Endothelial cell of umbilical vein (primary cell): ENCODE measurements around the gene LDLRAD4. TPM values are rescaled to one million over a fixed set of nuclear protein-coding genes. Genes with fewer than 3 reads are reported as not detected.

ENCODE experiments used
- BruUV-seq: library from RNA; stranded (reverse); fragments of 400-500 nt; replicated peaks from 2 replicates; lab custom pipeline; 2021; lab: Mats Ljungman, UMichigan
- CTCF ChIA-PET: fragments of 300-600, 350-600 bp; sonication (Branson Sonifier 250); formaldehyde crosslinking; loops from one replicate; lab custom pipeline; 2021; ENCODE audit warnings: antibody characterized with exemption, inconsistent platforms; lab: Charles Lee
- POLR2A ChIA-PET: fragments of 300-600, 350-600 bp; sonication (Branson Sonifier 250); formaldehyde crosslinking; loops from one replicate; lab custom pipeline; 2021; ENCODE audit warnings: antibody characterized with exemption, inconsistent platforms; lab: Charles Lee
- DNase-seq: peaks from one replicate; pipeline ENCODE4 v3.0.0-alpha.2; 2011; ENCODE audit warnings: low read depth, low spot score
- FAIRE-seq: peaks from 2 replicates; lab custom pipeline; 2011; peaks lifted over from hg19 to GRCh38; lab: Jason Lieb, UNC
- H2AFZ ChIP-seq: 2 replicates; pipeline ENCODE4 v1.6.0; 2012; ENCODE audit warnings: low read depth, low read length, control low read depth, inconsistent platforms
- H3K27ac ChIP-seq: 2 replicates; pipeline ENCODE4 v1.5.1; 2011; ENCODE audit warnings: low read depth, mild to moderate bottlenecking, control low read depth, low read length, moderate library complexity; ENCODE audit not compliant: insufficient read depth
- H3K27me3 ChIP-seq, 2 experiments: 2 replicates each; pipeline versions ENCODE4 v1.6.0 to v1.6.1; 2011; ENCODE audit warnings: low read length in 2 of 2, mixed read lengths in 1 of 2; ENCODE audit not compliant: control insufficient read depth in 2 of 2, insufficient read depth in 2 of 2
- H3K36me3 ChIP-seq, 2 experiments: 2 replicates in 1 of 2; 3 replicates in 1 of 2; pipeline ENCODE4 v1.5.1; 2011; ENCODE audit warnings: low read length in 2 of 2, mild to moderate bottlenecking in 1 of 2, moderate library complexity in 1 of 2; ENCODE audit not compliant: control insufficient read depth in 2 of 2, insufficient read depth in 2 of 2; ENCODE audit errors: extremely low read depth in 1 of 2
- H3K4me1 ChIP-seq: 3 replicates; pipeline ENCODE4 v1.5.1; 2011; ENCODE audit warnings: mild to moderate bottlenecking, low read length; ENCODE audit not compliant: control insufficient read depth, insufficient read depth; ENCODE audit errors: extremely low read depth
- H3K4me2 ChIP-seq: 2 replicates; pipeline ENCODE4 v1.6.1; 2011; ENCODE audit warnings: low read length, control low read depth, mixed read lengths; ENCODE audit not compliant: insufficient read depth
- H3K4me3 ChIP-seq, 3 experiments: fragments of 200-600 bp in 1 of 3; sonication (generic), shearing (Covaris generic) in 1 of 3; replicated peaks in 1 of 3; 2 replicates each; pipeline ENCODE4 v1.5.1; 2011 to 2016; ENCODE audit warnings: control low read depth in 3 of 3, low read length in 3 of 3, mild to moderate bottlenecking in 2 of 3, inconsistent platforms in 1 of 3, low read depth in 1 of 3, moderate library complexity in 1 of 3; ENCODE audit not compliant: insufficient read depth in 1 of 3
- H3K79me2 ChIP-seq: 2 replicates; pipeline ENCODE4 v1.6.0; 2012; ENCODE audit warnings: low read length, inconsistent platforms; ENCODE audit not compliant: control insufficient read depth, insufficient read depth
- H3K9ac ChIP-seq: replicated peaks from 2 replicates; pipeline ENCODE3; 2011; ENCODE audit warnings: low read length, control low read depth; ENCODE audit not compliant: insufficient read depth; ENCODE audit errors: extremely low read depth
- H3K9me1 ChIP-seq: replicated peaks from 3 replicates; pipeline ENCODE4 v1.6.0; 2011; ENCODE audit warnings: mild to moderate bottlenecking, low read length; ENCODE audit not compliant: control insufficient read depth, insufficient read depth; ENCODE audit errors: extremely low read depth
- H3K9me3 ChIP-seq: replicated peaks from 2 replicates; pipeline ENCODE4 v1.5.1; 2012; ENCODE audit warnings: low read length, inconsistent platforms; ENCODE audit not compliant: control insufficient read depth, insufficient read depth
- H4K20me1 ChIP-seq: replicated peaks from 2 replicates; pipeline ENCODE3; 2011; ENCODE audit warnings: mild to moderate bottlenecking, low read length; ENCODE audit not compliant: control insufficient read depth, insufficient read depth; ENCODE audit errors: extremely low read depth
- EZH2 ChIP-seq: IDR thresholded peaks from 2 replicates; pipeline ENCODE4 v1.6.1; 2012; ENCODE audit warnings: borderline replicate concordance, low read depth, mild to moderate bottlenecking, moderate library complexity, low read length, inconsistent platforms; ENCODE audit not compliant: severe bottlenecking
- GATA2 ChIP-seq: IDR thresholded peaks from 2 replicates; pipeline ENCODE4 v1.7.0; 2011; ENCODE audit warnings: low read depth, mild to moderate bottlenecking, moderate library complexity, mixed read lengths, low read length; ENCODE audit not compliant: insufficient read length, insufficient read depth
- POLR2AphosphoS5 ChIP-seq: IDR thresholded peaks from 2 replicates; pipeline ENCODE4 v1.6.1; 2012; ENCODE audit warnings: low read depth, mild to moderate bottlenecking, control low read depth, low read length, moderate library complexity; ENCODE audit not compliant: insufficient read depth
- dilution Hi-C: fragments of 300-500 bp; cut with MboI; formaldehyde crosslinking; loops from one replicate; pipeline ENCODE4 v1.15.0; 2019; ENCODE audit warnings: low sequenced_read_pairs; ENCODE audit not compliant: extremely low pct_ligation_motif_present
- intact Hi-C: fragments of 100-400 bp; cut with micrococcal nuclease; formaldehyde crosslinking; loops from one replicate; pipeline ENCODE4 v1.10.0; 2022
- polyA plus RNA-seq, 4 experiments: library from polyadenylated mRNA; depleted of rRNA in 3 of 4; stranded (reverse) in 3 of 4; unstranded in 1 of 4; fragments of >200 nt; gene quantifications; 2 replicates each; pipeline versions ENCODE4 v1.2.1 to v1.2.3, GENCODE V29; 2011 to 2012; ENCODE audit warnings: missing spikeins in 1 of 4
- total RNA-seq: library from RNA; stranded (reverse); gene quantifications from 2 replicates; pipeline ENCODE4 v1.2.3, GENCODE V29; 2021
- TF ChIP-seq, protein P1 (sequence below): IDR thresholded peaks from 2 replicates; pipeline ENCODE4 v1.6.1; 2011; ENCODE audit not compliant: insufficient read depth, insufficient read length

LDLRAD4 gene
- total and polyA plus RNA-seq, 2 donors (not counting 3 experiments of a cell fraction or from before 2014, with no cell fraction given) = 5.2 to 6.5 TPM

GRCh38 chr18:13252686-13253410, 34.3 kb downstream of the LDLRAD4 start:
- Histone ChIP-seq H3K36me3 (no peaks in the 10 kb centered on the region), H3K27ac (no peak overlapping the region), H3K4me2 (no peak overlapping the region), H3K9me3 (no peaks in the 10 kb centered on the region), H3K27me3 (peaks cover 0 to 8% of the 10 kb centered on the region in 2 experiments), H2AFZ (no peak overlapping the region), H4K20me1 (no peaks in the 10 kb centered on the region), H3K4me1 (no peaks in the 10 kb centered on the region), H3K9me1 (no peaks in the 10 kb centered on the region), H3K4me3 (no peak overlapping the region), H3K79me2 (no peaks in the 10 kb centered on the region), H3K9ac (no peak overlapping the region)
- dilution Hi-C loops = no loop called here
- intact Hi-C loops = no loop called here
- ChIA-PET POLR2A (no interaction called here), CTCF (no interaction called here)
- no TSS peak for BruUV-seq
- FAIRE-seq (no peak), DNase-seq (no peak)
- TF ChIP-seq GATA2 (no peak), EZH2 (no peak), POLR2AphosphoS5 (no peak)
- TF ChIP-seq, protein P1, sequence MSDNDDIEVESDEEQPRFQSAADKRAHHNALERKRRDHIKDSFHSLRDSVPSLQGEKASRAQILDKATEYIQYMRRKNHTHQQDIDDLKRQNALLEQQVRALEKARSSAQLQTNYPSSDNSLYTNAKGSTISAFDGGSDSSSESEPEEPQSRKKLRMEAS = no peak
